ENCODE results near the gene FAM200C.

Gene FAM200C

GRCh38 chr5:160420331-160420610, 20.4 kb upstream of the FAM200C start:
- no peak for TF ChIP-seq CSDC2 (CRISPR knock-in tag; IDR thresholded peaks at IDR 0.05)
- TF ChIP-seq, protein P1, sequence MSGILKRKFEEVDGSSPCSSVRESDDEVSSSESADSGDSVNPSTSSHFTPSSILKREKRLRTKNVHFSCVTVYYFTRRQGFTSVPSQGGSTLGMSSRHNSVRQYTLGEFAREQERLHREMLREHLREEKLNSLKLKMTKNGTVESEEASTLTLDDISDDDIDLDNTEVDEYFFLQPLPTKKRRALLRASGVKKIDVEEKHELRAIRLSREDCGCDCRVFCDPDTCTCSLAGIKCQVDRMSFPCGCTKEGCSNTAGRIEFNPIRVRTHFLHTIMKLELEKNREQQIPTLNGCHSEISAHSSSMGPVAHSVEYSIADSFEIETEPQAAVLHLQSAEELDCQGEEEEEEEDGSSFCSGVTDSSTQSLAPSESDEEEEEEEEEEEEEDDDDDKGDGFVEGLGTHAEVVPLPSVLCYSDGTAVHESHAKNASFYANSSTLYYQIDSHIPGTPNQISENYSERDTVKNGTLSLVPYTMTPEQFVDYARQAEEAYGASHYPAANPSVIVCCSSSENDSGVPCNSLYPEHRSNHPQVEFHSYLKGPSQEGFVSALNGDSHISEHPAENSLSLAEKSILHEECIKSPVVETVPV (CRISPR knock-in tag; IDR thresholded peaks at IDR 0.05) = no peak
- no peak for TF ChIP-seq SNAI2 (CRISPR knock-in tag; IDR thresholded peaks at IDR 0.05)
- no peak for TF ChIP-seq ZC3H10 (CRISPR knock-in tag; IDR thresholded peaks at IDR 0.05)
- no peak for TF ChIP-seq ZFP30 (CRISPR knock-in tag; IDR thresholded peaks at IDR 0.05)
- TF ChIP-seq, protein P2, sequence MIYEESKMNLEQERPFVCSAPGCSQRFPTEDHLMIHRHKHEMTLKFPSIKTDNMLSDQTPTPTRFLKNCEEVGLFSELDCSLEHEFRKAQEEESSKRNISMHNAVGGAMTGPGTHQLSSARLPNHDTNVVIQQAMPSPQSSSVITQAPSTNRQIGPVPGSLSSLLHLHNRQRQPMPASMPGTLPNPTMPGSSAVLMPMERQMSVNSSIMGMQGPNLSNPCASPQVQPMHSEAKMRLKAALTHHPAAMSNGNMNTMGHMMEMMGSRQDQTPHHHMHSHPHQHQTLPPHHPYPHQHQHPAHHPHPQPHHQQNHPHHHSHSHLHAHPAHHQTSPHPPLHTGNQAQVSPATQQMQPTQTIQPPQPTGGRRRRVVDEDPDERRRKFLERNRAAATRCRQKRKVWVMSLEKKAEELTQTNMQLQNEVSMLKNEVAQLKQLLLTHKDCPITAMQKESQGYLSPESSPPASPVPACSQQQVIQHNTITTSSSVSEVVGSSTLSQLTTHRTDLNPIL (CRISPR knock-in tag; IDR thresholded peaks at IDR 0.05; ENCODE audit: low read depth) = no peak
- TF ChIP-seq GLIS3 (CRISPR knock-in tag; IDR thresholded peaks at IDR 0.05) = no peak
- TF ChIP-seq ISL1 (CRISPR knock-in tag; IDR thresholded peaks at IDR 0.05) = no peak
- TF ChIP-seq, protein P3, sequence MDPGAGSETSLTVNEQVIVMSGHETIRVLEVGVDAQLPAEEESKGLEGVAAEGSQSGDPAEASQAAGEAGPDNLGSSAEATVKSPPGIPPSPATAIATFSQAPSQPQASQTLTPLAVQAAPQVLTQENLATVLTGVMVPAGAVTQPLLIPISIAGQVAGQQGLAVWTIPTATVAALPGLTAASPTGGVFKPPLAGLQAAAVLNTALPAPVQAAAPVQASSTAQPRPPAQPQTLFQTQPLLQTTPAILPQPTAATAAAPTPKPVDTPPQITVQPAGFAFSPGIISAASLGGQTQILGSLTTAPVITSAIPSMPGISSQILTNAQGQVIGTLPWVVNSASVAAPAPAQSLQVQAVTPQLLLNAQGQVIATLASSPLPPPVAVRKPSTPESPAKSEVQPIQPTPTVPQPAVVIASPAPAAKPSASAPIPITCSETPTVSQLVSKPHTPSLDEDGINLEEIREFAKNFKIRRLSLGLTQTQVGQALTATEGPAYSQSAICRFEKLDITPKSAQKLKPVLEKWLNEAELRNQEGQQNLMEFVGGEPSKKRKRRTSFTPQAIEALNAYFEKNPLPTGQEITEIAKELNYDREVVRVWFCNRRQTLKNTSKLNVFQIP (CRISPR knock-in tag; IDR thresholded peaks at IDR 0.05; ENCODE audit: borderline replicate concordance, low read depth) = no peak
- TF ChIP-seq ZNF70 (CRISPR knock-in tag; IDR thresholded peaks at IDR 0.05) = no peak
- TF ChIP-seq PPARA (CRISPR knock-in tag; IDR thresholded peaks at IDR 0.05; ENCODE audit: borderline replicate concordance) = no peak
- TF ChIP-seq ZNF565 (CRISPR knock-in tag; conservative IDR thresholded peaks at IDR 0.05; ENCODE audit: low read depth) = no peak
- TF ChIP-seq PATZ1 (CRISPR knock-in tag; IDR thresholded peaks at IDR 0.05; ENCODE audit: borderline replicate concordance) = no peak
- no peak for TF ChIP-seq RARB (CRISPR knock-in tag; IDR thresholded peaks at IDR 0.05)
- no peak for TF ChIP-seq TSHZ2 (CRISPR knock-in tag; IDR thresholded peaks at IDR 0.05)
- no peak for TF ChIP-seq ZFP3 (CRISPR knock-in tag; IDR thresholded peaks at IDR 0.05)
- TF ChIP-seq ESRRG (CRISPR knock-in tag; IDR thresholded peaks at IDR 0.05) = no peak
- TF ChIP-seq OSR1 (CRISPR knock-in tag; IDR thresholded peaks at IDR 0.05) = no peak
- TF ChIP-seq BACH2 (CRISPR knock-in tag; IDR thresholded peaks at IDR 0.05; ENCODE audit: borderline replicate concordance) = no peak
- ATAC-seq = no peak

DNA sequence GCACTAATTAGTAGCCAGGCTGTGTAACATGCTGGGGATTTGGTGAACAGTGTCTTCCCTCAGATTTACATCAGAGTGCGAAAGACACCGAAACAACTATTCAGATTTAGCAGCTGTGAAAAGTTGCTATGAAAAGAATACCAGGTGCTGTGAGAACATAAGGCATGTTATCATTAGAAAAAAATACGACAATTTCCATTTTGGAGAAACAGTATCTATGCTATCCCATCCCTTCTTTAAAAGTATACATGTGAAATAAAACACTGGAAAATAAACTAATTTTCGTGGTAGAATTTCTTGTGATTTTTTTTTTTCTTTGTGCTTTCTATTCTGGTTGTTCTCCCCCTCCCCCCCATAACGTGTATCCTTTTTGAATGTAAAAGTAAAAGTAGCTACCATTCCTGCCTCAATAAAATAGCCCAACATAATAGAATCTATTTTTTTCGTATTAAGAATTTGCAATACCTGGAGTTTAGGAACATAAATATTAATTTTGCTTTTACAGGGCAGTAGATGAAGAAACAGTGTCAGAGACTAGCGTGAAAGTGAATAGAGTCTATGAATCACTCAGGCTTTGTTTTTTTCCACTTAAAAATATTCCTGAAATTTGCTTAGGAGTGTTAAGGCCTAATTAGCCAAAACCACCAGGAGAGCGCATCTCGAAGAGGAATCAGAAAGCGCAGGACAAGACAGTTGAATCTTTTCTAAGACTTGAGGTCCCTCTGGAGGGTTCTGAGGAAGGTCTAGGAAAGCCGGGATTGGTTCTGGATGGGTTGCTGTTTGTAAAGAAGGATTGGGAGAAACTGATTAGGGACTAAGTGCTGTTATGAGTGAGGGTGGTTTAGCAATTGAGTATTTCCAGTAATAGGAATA, 19.8 kb upstream of the FAM200C start:
- ATAC-seq = peak; percentile 4
- no peak for TF ChIP-seq ZNF565 (CRISPR knock-in tag; conservative IDR thresholded peaks at IDR 0.05; ENCODE audit: low read depth)
- TF ChIP-seq, protein P1 (CRISPR knock-in tag; IDR thresholded peaks at IDR 0.05) = no peak
- no peak for TF ChIP-seq ARNTL (CRISPR knock-in tag; IDR thresholded peaks at IDR 0.05; ENCODE audit: borderline replicate concordance, low read depth)
- TF ChIP-seq ZC3H10 (CRISPR knock-in tag; IDR thresholded peaks at IDR 0.05) = no peak
- no peak for TF ChIP-seq SNAI2 (CRISPR knock-in tag; IDR thresholded peaks at IDR 0.05)
- no peak for TF ChIP-seq TOX (CRISPR knock-in tag; IDR thresholded peaks at IDR 0.05; ENCODE audit: borderline replicate concordance)
- no peak for TF ChIP-seq CSDC2 (CRISPR knock-in tag; IDR thresholded peaks at IDR 0.05)
